HG03095 (cell line): ENCODE results near the gene STARD10.

Experiments
- ATAC-seq: cut with Tn5 transposase; IDR thresholded peaks from one replicate; pipeline ENCODE4 v1.9.1; 2021; ENCODE audit warnings: moderate library complexity; ENCODE audit not compliant: unreplicated experiment

The STARD10 gene

DNA sequence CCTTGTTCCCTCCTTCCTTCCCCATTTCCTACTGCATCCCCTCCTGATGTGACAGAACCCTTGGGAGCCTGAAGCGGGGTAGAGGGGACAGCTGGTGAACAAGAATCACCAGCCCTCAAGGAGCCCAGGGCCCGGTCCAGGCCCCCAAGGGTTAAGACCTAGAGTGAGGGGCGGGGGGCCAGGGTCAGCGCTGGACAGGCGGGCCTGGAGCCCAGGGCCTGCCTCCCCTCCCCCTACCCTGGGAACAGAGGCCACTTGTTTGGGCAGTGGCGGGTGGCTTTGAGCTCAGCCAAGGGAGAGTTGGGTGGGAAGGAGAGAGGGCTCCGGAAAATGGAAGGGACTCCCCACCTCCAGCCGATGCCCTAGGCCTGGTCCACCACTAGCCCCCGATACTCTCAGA, 43.8 kb downstream of the STARD10 start:
- ATAC-seq = no peak

DNA sequence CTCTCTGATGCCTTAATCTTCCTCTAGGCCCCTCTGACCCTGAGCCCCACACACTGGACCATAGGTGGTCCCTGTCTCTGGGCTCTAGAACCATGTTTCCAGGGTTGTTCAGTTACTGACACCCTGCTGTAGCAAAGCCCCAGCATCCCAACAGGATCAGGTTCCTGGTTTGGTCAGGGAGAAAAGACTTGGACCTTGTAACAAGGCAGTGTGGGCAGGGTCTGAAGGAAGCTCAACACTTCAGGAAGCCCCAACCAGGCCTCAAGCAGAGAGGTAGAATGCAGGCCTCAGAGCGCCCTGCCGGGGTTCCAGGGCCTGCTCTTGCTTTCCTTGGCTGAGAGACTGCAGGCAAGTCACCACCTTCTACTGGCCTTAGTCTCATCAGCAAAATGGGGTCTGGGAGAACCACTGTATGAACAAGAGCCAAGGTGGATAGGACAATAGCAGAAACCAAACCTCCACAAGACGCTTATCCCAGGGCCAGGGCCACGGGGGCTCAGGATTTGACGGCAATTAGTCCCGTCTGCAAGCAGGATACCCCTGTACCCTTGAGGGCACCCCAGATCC, 46.5 kb downstream of the STARD10 start:
- ATAC-seq = no peak

DNA sequence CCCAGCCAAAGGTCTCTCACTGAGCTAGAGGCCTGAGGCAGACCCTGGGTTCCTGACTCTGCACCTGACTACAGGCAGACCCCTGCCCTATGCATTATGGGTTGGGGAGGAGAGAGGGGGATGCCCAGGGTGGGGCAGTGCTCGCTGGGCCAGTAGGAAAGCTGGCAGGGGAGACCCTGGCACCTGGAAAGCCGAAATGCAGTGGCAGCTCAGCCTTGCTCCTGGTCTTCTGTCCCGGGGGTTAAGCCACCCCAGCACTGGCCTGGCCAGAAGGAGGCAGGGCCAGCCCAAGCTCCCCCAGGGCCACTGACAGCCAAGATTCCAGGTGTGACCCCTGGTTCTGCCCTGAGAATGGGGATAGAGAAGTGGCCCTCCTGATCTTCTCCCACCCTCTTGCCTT, 47.0 kb downstream of the STARD10 start:
- ATAC-seq = no peak

DNA sequence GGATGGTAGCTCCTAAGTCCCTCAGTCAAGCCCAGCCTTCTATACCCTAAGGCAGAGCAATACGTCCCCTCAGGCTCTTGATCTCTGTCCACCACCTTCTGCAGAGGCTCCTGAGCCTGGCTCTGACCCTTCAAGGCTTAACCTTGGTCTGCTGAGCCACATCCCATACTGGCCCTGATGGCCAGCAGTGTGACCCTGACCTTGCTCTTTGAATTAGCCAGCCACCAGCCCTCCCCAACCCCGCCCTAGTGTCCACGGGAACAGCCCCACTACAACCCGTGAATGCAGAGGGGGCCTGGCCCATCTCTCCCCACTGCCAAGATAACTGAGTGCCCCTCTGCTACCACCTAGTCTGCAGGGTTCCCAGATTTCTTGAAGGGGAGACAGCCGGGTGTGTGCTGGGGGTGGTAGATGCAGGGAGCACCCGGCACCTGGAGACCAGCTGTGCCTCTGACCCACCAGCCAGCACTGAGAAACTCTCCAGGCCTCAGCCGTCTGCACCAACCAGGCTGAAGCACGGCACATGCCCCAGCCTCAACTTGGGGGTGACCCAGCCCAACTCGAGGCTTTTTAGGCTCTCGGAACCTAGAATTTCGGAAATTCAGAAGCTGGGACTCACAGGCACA, 47.8 kb downstream of the STARD10 start:
- ATAC-seq = no peak

DNA sequence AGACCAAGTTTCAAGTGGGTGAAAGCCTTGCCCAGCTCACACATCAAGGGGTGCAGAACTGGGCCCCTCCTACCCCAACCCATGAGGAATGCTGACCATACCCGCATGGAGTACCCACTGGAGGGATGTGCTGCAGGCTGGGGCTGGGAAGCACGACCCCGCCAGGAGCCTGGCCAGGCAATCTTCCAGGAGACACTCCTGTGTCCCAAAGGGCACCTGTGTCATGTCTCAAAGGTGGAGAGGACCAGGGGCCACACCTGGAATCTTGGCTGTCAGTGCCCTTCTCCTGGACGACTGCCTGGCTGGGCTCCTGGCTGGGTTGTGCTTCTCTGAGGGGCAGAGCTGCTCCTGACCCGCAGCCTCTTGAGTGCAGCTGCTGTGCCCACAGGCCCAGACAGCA, 48.3 kb downstream of the STARD10 start:
- no peak for ATAC-seq

DNA sequence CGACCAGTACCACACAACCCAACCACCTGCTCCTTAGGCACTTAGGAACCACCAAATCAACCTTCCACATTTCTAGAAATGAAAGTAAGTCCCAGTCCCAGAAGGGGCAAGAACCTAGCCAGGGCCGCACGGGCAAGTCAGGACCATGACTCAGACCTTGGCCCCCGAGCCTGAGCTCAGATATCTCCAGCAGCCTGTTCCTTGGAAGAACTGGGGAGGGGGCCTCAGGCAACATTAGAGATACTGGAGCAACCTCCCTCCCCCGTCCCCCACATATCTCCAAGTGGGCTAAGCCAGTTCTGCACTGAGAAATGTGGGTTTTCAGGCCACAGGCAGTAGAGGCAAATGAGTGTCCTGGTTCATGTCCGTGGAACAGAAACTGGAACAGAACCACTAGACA, 49.4 kb downstream of the STARD10 start:
- no peak for ATAC-seq

DNA sequence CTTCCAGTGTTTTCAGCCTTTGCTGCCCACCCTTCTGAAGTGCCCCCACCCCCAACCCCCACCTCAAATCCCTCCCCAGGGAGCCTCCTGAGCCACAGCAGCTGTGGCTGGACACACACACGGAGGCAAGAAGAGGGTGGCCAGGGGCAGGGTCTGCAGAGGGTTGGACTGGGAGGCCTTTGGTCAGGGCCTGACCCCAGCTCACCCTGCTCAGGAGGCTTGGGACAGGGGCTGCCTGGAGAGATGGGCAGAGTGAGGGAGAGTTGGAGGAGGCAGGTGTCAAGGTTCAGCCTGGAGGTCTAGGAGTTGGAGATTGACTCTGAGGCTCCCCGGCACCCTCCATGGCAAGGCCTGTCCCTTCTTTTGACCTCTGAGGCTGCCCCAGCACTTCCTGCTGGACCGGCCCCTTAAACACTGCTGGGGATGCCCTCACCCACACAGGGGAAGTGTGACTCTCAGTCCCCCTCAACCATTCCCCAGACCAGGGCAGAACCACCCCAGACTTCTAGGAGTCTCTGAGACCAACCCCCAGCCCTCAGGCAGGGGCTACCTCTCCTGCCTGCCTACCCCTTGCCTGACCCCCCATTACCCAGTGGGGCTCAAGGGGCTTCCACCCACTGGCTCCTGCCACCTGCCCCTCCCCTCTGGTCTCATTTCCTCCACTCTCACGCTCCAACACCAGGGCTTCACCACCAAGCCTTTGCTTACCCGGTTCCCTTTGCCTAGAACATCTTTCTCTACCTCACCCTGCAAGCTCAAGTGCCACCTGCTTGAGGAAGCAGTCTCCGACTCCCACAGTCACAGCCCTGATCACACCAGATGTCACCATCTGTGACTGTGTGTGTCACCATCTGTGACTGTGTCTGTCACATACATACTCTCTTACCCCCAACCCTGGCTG, 50.3 kb downstream of the STARD10 start:
- ATAC-seq = no peak

DNA sequence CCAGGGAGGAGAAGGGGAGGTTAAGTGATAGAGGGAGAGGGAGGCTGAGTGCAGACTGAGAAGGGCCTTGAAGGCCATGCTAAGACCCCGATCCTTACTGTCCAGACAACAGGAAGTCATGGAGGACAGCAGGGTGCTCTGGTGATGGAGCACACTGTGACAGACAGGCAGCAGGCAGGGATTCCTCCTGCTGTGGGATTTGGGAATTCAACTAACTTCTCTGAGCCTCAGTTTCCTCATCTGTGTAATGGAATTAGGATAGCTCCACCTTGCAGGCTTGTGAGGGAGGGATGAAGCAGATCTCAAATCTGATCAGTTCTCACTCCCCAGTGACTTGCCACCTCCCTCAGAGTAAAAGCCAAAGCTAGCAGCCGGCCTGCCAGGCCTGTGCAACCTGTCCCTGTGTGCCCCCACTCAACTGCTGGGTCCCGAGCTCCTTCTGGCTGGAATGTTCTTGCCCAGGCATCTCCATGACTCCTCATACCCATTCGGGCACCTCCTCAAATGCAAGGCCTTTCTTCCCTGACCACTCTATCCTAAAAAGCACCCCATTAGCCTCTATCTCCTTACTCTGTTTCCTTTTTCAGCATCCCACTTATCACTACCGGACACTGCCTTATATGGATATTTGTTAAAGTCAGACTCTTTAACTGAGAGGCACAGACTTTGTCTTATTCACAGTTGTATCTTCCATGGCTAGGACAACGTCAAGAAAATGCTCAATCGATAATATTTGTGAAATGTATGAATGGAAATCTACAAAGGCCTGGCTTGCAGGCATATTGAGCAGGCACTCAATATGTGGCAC, 51.1 kb downstream of the STARD10 start:
- no peak for ATAC-seq

DNA sequence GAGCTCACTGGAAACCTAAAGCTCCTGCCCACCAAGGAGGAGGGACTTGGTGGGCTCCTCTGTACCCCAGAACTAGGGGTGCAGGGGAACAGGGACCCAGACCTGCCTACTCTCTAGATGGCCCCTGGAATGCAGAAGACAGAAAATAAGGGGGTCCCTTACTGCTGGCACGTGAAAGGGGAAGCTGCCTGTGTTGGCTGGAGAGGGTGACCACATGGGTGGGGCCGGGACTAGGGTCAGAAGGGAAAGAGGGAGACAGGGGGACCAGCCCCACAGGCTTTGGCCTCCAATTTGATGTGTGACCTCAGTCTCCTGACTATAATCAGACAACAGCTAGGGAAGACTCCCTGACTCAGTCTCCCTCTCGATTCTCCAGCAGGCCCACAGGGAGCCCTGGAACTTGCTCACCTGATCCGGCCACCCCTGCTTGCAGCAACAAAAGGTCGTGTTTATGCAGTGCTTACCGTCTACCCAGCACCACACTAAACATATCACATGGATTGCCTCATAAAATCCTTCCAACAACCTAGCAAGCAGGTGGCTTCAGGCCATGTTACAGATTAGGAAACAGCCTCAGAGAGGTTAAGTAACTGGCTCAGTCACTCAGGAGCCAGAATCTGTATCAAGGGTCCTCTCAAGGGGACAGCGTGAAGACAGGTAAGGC, 51.9 kb downstream of the STARD10 start:
- ATAC-seq = no peak

DNA sequence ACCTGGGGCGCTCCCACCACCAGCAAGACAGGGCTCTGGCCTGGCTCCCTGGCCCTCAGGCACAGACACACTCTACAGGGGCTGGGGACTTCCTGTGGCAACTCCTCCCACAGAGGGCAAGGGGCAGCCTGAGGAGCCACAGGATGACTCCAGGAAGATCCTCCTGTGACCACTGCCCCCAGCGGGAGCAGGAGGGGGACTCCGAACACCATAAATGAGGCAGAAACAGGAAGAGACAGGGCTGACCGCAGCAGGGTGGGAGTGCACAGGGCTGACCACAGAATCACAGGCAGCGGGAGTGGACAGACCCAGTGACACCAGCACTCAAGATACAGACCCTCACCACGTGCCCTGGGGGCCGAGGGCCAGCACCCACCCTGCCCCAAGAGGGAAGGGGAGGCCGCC, 52.4 kb downstream of the STARD10 start:
- no peak for ATAC-seq

DNA sequence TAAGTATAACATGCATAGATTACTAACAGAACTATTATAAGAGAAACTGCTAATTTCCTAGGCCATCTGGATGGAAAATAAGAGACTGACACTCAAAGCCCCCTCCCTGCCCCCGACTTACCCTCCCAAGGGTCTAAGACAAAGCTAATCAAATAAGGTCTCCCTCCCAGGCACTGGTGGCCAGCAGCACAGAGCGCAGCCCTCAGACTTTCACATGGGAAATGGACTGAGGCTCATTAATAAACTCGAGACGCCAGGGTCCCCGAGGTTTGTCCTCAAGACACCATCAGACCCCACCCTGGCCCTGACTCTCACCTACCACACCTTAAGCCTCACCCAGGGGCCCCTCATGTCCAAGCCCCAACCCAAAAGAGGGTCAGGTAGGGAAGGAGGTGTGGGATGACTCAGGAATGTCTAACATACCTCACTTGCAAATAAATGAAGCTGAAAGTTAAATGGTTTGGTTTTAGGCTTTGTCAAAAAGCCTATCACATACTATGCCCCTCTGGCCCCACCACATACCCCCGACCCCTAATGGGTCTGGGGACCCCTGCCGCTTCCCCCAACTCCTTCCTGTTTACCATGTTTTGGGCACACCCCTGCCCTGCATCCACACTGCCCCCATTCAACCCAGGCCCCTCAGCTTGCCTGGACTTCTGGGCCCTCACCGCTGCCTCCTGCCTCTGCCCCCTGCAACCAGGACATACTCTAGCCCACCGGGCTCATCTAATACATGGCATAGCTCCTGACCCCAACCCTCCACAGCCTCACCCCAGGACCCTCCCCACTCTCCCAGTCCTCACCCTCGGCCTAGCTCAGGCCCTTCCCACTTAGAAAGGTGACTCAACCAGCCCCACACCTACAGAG, 53.1 kb downstream of the STARD10 start:
- ATAC-seq = no peak

DNA sequence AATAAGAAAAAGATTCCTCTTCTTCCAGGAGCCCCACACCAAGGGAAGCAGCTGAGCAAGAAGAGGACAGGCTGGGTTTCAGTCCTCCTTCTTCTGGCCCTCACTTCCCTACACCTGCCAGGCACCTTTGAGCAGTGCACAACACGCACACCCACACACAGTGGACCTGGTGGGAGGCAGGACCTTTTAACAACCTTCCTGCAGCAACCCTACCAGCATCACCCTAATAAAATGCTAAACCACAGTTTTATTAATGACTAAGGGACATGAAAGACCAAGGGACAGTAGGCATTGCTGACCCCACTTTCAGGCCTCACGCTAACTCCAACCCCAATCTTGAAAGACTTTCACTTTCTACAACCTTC, 53.8 kb downstream of the STARD10 start:
- ATAC-seq = no peak

DNA sequence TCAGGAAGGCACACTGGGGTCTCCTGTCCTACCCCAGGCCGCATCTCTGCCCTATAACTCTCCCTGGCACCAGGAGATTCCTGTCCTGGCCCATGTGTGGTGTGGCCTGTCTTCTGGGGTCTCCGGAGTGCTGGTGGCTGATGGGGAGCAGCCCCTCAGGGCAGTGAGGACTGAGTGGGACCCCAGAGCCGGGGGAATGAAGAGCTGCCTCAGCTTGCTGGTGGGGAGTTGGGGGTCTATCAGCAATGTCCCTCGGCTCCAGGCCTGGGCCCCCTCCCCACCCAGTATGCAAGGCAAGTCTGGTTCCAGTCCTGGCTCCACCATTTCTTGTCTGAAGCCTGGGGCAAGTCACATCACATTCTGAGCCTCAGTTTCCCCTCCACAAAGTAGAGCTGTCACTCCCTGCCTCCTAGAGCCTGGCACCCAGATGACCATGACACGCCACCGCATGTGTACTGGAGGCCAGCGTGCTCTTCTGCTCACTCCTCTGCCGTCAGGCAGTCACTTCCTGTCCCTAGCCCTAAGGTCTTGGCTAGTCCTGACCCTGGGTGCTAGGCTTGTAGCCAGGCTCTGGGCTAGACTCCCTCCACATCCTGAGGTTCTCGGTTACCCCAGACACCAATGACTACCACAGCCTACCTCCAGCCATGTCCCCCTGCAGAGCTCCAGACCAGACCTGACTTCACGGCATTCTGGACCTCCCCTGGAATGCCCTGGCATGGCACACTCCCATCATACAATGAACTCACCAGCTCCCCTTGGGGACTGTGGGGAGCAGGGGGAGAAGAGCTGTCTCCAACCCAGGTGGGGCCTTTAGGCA, 54.4 kb downstream of the STARD10 start:
- no peak for ATAC-seq

DNA sequence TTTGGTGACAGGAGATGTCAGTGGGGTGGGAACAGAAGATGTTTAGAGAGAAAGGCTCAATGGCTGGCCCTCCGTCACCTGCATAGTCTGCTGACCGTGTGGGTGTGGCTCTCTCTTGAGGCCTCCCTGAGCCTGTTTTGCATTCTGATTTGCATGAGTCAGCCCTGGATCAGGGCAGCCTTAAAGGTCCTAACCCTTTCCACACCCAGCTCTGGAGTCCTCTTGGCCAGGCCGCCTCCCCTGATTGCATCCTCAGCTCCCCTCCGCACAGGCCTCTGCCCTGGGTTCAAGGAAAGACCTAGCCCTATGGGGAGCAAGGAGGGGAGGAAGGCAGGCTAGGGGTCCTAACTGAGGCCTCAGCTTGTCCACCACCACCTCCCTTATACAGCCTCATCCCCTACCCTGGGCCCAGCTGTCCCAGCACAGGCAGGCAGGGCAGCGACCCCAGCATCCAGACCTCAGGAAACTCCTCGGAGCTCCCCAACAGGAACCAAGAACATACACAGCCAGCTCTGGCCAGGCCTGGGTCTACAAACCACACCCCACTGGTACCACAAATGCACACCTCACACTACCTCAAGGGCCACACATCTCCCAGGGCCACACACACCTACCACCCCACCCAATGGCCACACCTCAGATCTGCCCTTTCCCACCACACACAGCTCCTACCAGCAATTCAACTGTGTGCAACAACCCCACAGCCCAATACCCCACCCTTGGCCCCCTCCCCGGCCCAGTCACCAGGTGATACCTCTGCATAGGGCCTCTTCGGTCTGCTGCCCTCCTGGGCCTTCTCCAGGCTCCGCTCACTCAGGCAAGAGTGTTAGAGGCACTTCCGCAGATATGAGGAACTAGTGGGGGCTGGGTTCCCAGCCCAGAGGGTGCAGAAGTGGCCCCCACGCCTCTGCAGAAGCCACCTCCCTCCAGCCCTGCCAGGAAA, 55.4 kb downstream of the STARD10 start:
- ATAC-seq = peak; percentile 34

DNA sequence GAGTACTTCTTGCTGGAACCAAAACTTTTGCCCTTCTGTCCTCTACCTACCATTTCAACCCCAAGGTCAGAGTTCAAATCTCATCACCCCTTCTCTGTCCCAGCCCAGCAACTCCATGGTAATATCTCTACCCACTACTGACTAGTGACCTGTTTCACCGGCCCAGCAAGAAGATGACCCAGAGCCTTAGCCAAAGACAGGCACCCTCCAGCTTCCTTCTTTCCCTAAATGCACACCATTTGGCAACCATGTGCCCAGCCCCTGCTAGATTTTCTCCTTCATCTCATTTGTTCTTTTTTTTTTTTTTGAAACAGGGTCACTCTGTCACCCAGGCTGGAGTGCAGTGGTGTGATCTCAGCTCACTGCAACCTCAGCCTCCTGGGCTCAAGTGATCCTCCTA, 56.5 kb downstream of the STARD10 start:
- ATAC-seq = no peak

DNA sequence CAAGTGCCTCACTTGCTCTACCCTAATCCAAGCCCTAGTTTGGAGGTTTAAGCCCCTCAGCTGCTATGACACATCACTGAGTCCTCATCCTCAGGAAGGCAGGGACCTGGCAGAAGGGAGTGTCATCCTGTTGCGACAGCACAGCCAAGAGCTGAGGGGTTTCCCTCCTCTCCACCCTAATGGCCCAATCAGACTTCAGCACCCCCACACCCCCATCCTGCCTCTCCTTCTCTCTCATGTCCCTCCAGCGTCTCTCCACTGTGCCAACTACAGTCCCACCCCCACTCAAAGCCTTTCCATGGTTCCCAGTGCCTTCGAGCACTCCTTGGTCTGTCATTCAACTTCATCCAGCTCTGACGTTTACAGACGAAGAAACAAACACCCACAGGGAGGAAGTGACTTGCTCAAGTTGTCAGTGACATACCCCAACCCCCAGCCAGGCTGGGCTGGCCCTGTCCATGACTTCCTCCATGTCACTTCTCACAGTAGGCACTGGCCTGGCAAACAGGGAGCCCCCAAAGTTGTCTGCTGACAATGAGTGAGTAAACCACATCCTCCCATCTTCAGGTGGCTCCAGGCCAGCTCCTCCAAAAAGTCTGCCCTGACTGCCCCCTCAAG, 57.3 kb downstream of the STARD10 start:
- no peak for ATAC-seq

DNA sequence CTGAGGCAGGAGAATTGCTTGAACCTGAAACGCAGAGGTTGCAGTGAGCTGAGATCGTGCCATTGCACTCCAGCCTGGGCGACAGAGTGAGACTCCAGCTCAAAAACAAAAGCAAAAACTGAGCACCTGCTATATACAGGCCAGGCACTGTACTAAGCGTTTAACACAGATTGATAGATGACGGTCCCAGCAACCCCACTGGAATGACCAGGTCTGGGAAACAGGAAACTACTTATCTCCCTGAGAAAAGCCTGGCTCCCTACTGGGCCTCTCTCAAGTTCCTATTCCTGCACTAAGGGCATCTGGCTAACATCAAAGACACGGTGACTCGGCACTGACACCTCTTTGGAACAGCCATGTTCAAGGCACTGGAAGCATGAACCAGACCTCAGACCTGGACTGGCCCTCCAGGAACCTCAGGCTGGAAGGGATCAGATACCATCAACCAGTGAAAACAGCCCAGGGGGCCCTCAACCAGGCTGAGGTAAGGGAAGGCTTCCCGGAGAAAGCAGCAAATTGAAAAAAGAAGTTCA, 58.3 kb downstream of the STARD10 start:
- no peak for ATAC-seq
